NCI-H146 (cell line): ENCODE data around the gene MPP7.

ENCODE experiments used
- DNase-seq: peaks from one replicate; lab custom pipeline; 2025; lab: John Stamatoyannopoulos, UW

MPP7 gene

GRCh38 chr10:28266449-28267224, 36.2 kb downstream of the MPP7 start:
- DNase-seq = no peak

- no peak for DNase-seq
Measured at GRCh38 chr10:28263136-28263857, 39.6 kb downstream of the MPP7 start.

GRCh38 chr10:28256776-28257175, 46.1 kb downstream of the MPP7 start:
- DNase-seq = no peak

GRCh38 chr10:28254290-28254985, 48.4 kb downstream of the MPP7 start:
- no peak for DNase-seq

- DNase-seq = no peak
Measured at GRCh38 chr10:28253169-28253785, 49.6 kb downstream of the MPP7 start.
